ENCODE measurements around the gene LAMC3.

DNA sequence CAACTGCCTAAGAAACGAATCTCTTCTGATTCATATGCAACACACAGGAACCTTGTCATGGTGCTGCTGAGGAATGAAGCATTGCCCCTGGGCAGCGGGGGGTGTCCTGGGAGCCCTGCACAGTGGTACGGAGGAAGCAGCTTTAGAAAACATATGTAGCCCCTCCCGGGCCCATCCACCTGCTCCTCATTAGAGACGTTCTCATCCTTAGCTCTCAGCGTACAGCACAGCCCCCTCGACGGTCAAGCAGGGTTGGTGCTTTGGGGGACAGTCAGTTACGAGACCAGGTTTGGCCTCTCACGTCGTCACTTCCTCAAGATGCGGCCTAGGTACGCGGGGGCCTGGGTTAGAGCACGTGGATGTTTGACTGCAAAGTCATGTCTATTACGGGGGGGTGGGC, 28.4 kb upstream of the LAMC3 start:
- TF ChIP-seq POLR2A (IDR thresholded peaks at IDR 0.05) = no peak
- TF ChIP-seq, protein P1, sequence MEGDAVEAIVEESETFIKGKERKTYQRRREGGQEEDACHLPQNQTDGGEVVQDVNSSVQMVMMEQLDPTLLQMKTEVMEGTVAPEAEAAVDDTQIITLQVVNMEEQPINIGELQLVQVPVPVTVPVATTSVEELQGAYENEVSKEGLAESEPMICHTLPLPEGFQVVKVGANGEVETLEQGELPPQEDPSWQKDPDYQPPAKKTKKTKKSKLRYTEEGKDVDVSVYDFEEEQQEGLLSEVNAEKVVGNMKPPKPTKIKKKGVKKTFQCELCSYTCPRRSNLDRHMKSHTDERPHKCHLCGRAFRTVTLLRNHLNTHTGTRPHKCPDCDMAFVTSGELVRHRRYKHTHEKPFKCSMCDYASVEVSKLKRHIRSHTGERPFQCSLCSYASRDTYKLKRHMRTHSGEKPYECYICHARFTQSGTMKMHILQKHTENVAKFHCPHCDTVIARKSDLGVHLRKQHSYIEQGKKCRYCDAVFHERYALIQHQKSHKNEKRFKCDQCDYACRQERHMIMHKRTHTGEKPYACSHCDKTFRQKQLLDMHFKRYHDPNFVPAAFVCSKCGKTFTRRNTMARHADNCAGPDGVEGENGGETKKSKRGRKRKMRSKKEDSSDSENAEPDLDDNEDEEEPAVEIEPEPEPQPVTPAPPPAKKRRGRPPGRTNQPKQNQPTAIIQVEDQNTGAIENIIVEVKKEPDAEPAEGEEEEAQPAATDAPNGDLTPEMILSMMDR (IDR thresholded peaks at IDR 0.05) = no peak
- no peak for TF ChIP-seq POLR2AphosphoS5 (IDR thresholded peaks at IDR 0.05)
- TF ChIP-seq EP300 (IDR thresholded peaks at IDR 0.05) = no peak
